OCI-LY7 (cell line): Measurements from ENCODE around the gene NDUFS4.
"Not testable (repeated sequence)": the region's sequence is repeated elsewhere in the genome, so short reads cannot be mapped to it uniquely, and the experiment has no call there.

ENCODE experiments used
- EZH2phosphoT487 ChIP-seq: fragments of 200-600 bp; sonication (generic); IDR thresholded peaks from 2 replicates; pipeline ENCODE4 v1.6.1; 2018; ENCODE audit warnings: low read depth, borderline replicate concordance, mild to moderate bottlenecking, mixed run types, antibody characterized with exemption, low read length, moderate library complexity, mixed read lengths
- TF ChIP-seq, protein P1 (sequence below): fragments of 200-600 bp; sonication (generic); conservative IDR thresholded peaks from 2 replicates; pipeline ENCODE4 v1.5.1; 2014; ENCODE audit warnings: mild to moderate bottlenecking, antibody characterized with exemption, low read length, moderate library complexity, mixed read lengths

DNA sequence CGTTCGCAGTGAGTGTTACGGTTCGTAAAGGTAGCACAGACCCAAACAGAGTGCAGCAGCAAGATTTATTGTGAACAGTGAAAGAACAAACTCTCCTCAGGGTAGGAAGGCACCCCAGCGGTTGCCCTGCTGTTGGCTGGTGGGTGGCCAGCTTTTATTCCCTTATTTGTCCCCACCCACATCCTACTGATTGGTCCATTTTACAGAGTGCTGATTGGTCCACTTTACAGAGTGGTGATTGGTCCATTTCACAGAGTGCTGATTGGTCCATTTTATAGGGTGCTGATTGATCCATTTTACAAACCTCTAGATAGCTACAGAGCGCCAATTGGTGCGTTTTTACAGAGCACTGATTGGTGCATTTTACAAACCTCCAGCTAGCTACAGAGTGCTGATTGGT lies 19.7 kb upstream of the NDUFS4 start:
- TF ChIP-seq, protein P1, sequence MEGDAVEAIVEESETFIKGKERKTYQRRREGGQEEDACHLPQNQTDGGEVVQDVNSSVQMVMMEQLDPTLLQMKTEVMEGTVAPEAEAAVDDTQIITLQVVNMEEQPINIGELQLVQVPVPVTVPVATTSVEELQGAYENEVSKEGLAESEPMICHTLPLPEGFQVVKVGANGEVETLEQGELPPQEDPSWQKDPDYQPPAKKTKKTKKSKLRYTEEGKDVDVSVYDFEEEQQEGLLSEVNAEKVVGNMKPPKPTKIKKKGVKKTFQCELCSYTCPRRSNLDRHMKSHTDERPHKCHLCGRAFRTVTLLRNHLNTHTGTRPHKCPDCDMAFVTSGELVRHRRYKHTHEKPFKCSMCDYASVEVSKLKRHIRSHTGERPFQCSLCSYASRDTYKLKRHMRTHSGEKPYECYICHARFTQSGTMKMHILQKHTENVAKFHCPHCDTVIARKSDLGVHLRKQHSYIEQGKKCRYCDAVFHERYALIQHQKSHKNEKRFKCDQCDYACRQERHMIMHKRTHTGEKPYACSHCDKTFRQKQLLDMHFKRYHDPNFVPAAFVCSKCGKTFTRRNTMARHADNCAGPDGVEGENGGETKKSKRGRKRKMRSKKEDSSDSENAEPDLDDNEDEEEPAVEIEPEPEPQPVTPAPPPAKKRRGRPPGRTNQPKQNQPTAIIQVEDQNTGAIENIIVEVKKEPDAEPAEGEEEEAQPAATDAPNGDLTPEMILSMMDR = not testable (repeated sequence)
- TF ChIP-seq EZH2phosphoT487 = not testable (repeated sequence)
